HG03039 (cell line): ENCODE data around the gene DUSP15.
"Not testable (repeated sequence)": the region's sequence is repeated elsewhere in the genome, so short reads cannot be mapped to it uniquely, and the experiment has no call there.

Experiments used
- ATAC-seq: cut with Tn5 transposase; IDR thresholded peaks from one replicate; pipeline ENCODE4 v1.9.1; 2021; ENCODE audit warnings: mild to moderate bottlenecking, moderate library complexity; ENCODE audit not compliant: unreplicated experiment

Gene DUSP15, protein sequence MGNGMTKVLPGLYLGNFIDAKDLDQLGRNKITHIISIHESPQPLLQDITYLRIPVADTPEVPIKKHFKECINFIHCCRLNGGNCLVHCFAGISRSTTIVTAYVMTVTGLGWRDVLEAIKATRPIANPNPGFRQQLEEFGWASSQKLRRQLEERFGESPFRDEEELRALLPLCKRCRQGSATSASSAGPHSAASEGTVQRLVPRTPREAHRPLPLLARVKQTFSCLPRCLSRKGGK

DNA sequence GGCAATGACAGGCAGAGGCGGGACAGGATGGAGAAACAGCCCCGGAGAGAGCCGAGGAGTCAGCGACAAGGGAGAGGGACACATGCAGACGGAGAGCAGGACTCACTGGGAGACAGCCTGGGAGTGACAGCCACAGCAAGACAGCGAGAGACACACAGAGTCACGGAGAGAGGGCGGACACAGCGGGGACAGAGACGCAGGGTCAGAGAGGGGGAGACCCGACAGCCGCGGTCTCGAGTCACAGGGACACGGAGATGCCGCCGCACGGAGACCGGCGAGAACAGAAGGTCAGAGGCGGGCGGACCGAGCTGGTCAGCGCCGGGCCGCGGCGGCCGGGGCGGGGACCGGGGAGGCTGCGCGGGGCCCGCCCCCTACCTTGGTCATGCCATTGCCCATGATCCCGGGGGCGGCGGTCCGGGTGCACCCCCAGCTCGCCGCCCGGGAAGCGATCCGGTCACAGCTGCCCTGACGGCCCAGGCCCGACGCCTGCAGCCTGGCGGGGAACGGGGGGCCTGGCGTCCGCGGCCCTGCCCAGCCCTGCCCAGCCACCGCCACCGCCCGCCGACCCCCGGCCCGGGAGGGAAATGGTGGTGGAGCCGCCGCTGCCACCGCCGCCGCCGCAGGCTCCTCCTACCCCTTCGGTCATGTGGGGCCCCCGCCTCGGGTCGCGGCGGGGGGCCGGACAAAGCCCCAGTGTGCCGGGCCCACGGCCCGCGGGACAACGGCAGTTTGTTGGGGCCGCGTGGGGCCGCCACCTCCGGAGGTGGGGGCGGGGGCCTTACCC is at the start of gene DUSP15, which contains the start of gene TTLL9:
Gene DUSP15, minus strand, starts transcription at position 586 of the 784 bp plus-strand sequence. Its CDS starts 190 bp downstream, at position 396.
Gene TTLL9, plus strand, starts transcription at position 693 of the 784 bp plus-strand sequence. CDS start 493 bp downstream, outside the sequence.
- no peak for ATAC-seq

DNA sequence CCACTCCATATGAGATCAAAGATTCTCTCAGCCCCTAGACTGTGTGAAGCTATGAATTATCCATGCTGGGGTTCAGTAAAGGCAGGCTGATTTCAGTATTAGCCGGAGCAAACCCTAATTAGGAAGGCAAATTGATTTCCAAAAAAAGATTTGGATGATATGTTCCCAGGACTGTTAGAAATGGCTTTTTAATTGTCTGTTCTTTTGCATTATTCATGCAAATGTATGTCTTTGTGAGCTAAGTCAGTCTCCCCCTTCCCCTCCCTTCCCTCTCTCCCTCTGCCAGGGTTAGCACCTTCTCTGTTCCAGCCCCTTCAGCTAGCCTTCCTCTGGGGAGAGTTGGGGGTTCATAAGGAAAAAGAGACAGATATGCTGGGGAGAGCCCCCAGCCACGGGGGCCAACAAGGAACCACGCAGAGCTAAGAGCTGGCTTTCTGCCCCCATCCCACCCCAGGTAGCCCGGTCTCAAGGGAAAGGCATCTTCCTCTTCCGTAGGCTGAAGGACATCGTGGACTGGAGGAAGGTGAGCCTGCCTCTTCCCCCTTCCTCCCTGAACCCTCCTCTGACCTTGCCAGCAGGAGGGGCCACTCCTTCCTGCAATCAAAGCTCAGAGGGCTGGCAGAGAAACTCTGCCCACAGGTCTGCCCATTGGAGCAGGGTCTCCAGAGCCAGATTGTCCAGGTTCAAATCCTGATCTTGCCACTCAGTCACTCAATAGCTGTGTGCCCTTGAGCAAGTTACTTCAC is 49.3 kb upstream of the DUSP15 start:
- no peak for ATAC-seq

DNA sequence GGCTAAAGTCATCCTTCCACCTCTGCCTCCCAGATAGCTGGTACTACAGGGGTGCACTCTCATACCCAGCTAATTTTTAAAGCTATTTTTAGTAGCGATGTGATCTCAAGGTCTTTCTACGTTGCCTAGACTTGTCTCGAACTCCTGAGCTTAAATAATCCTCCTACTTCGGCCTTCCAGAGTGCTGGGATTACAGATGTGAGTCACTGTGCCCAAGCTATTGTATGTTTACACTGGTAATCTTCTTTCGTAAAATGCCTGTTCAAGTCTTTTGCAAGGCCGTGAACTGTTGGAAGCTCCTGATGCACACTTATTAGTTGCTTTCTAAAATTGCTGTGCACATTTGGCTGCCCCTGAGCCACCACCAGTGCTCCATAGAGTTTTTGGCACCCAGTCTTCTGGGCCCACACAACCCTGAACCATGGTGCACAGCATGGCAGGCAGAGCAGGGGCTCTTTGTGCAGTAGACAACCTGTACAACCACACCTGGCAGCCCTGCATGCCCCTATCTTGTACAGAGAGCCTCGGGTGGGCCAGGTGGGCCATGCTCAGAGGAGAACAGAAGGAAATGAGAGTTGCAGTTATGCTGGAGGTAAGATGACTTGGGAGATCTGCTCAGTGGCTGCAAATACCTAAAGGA is 48.3 kb upstream of the DUSP15 start:
- ATAC-seq = no peak

DNA sequence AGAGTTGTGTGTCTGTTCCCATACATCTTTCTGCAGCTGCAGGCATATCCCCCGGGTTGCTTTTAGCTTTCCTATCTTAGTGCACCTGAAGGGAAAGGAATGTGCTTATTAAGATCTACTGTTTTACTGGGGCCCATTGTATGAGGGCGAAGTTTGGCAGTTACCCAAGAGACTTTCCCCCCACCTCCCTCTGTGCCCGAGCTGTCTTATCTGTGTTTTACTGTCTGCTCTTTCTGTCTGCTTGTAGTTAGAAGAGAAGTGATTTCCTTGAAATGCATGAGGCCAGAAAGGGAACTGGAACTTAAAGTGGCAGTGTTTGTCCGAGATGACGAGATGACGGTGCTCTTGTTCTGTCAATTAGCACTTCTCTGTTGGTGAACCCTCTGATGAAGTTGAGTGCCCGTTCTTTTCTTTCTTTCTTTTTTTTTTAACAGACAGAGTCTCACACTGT is 47.7 kb upstream of the DUSP15 start:
- not testable (repeated sequence) for ATAC-seq

DNA sequence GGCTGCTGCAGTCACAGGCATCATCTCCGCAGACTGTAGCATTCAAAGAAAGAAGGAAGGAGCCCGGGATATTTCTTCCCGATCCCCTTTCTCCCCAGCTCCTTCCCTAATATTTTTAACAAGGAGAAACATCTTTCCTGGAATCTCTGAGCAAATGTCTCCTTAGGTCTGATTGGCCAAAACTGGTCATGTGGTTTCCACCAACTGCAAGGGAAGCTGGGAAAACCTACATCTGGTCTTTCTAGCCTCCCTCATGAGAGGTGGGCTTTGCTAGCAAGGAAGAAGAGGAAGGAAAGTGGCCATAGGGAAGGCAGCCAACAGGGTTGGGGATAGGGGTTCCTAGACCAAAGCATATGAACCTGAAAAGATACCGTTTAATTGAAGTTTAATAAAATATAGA is 46.4 kb upstream of the DUSP15 start:
- no peak for ATAC-seq

DNA sequence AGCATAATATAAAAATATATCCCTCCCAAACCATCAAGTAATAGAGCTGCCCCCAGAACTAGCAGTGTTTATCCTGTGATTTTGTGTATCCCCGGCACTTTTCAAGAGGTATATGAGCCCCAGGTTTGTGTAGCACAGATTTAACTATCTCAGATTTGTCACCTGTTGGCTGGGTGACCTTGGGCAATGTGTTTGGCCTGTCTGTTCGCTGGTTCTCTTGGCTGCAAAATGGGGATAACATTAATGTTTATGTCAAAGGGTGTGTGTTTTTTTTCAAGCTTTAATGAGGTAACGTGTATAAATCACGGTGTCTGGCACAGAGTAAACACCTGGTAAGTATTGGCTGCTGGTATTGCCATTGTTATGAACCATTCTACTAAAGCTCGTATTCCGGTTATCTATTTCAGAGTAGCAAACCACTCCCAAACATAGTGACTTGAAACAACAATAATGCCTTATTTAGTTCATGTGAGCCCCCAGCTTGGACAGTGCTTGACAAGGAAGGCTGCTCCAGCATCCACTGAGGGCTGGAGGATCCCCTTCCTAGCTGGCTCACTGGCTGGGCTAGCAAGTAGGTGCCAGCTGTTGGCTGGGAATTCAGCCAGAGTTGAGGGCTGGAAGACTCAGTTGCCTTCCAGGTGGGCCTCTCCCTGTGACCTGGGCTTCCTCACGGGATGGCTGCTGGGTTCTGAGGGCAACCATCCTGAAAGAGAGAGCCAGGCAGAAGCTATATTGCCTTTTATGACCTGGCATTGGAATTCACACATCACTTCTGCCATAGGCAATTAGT is 45.4 kb upstream of the DUSP15 start:
- no peak for ATAC-seq

DNA sequence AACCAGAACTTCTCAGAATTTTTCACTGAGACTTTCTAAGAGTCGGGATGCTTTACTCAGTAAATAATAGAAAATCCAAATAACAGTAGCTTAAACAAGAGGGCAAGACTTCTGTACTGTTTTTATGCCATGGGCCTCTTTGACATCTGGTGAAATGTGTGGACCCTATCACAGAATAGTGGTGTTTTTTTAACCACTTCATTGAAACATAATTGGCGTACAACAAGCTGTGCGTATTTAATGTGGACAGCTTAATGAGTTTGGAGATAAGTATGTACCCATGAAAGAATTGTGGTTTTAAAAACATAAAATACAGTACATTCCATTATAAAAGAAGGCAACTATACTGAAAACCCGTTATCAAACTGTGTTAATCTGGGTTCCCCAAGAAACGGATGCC is 43.8 kb upstream of the DUSP15 start:
- no peak for ATAC-seq

DNA sequence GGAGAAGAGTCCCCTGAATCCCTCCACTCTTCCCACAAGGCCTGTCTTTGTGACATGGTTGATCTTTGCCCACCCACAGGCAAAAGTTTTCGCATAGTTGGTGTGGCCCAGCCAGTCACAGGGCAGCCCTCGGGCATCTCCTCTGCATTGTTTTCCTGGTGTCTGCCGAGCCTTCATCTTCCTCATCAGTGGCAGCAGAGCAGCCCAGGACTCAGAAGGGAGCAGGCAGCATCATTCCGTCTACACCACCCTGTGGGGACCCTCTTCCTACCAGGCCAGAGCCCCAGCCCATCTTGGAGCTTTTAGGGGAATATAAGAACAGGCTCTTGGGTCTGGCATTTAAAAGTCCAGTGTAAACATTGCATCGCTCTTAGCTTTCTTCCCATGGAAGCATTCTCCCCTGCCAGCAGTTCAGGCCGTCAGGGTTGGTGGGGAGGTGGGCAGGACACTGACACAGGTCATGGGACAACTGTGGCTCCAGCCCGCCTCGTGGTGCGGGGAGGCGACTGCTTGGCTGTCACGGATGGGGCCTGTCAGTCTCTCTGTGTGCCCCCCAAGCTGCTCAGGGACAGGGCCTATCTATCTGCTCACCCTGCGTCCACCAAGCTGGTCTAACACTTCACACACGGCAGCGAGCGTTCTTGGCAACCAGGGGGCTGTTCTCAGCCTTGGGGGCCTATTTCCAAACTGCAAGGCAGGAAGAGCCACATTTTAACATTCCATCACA is 43.3 kb upstream of the DUSP15 start:
- ATAC-seq = no peak

DNA sequence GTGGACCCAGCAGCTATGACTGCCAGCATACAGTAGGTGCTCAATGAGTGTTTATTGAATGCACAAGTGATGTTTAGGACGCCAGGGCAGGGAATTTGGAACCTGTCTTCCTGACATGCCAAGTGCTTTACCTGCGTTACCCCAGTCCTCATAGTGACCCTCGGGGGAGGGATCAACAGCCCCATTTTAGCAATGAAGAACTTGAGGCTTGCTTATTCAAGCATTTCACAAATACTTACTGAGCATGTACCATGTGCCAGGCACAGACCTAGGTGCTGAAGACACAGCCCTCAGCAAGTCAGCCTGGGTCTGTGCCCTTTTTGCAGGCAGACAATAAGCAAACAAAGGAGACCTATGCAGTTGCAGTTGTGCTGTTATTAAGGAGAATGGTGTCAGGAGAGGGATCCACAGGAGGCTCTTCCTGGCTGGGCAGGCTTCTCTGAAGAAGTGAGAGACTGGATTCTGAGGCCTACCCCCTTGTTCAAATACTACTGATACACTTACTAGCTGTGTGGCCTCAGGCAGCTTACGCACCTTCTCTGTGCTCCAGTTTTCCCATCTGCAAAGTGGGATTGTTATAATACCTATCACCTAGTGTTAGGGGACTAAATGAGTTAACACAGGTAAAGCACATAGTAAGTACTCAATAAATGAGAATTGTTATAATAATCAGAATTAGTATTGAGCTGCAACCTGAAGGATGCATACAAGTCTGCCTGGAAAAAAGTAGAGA is 39.9 kb upstream of the DUSP15 start:
- no peak for ATAC-seq

DNA sequence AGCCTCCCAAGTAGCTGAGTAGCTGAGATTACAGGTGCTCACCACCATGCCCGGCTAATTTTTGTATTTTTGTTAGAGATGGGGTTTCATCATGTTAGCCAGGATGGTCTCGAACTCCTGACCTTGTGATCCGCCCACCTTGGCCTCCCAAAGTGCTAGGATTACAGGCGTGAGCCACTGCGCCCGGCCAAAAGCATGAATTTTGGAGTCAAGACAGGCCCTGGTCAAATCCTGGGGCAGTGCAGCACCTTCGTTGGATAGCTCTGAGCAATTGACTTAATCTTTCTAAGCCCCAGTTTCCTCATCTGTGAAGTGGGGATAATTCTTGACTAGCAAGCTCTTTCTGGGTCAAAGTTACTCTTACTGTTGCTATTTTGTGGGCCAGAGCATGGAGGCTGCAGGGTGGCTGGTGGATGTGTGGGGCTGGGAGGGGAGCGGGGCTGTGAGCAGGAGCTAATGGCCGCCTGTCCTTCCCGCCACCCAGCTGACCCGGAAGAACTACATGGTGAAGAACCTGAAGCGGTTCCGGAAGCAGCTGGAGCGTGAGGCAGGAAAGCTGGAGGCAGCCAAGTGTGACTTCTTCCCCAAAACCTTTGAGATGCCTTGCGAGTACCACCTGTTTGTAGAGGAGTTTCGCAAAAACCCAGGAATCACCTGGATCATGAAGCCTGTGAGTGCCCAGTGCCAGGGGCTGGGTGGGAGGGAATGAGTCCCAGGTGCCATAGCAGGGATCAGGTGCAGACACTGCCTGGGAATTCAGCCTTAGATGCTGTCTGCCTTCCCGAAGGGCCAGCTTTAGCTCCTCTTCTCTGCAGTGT is 39.1 kb upstream of the DUSP15 start:
- ATAC-seq = no peak

DNA sequence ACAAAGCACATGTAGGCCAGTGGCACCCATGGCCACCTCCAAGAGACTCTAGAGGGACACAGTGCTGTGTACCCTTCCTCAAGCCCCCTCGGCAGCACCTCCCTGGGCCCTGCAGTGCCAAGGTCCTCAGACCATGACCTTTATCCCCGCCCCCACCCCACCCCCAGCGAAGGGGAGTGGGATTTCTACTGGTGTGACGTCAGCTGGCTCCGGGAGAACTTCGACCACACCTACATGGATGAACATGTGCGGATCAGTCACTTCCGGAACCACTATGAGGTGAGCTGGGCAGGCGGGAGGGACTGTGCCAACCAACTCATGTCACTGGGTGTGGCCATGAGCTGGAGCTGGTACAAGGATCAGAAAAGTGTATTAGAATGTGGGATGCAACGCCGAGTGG is 38.1 kb upstream of the DUSP15 start:
- no peak for ATAC-seq

DNA sequence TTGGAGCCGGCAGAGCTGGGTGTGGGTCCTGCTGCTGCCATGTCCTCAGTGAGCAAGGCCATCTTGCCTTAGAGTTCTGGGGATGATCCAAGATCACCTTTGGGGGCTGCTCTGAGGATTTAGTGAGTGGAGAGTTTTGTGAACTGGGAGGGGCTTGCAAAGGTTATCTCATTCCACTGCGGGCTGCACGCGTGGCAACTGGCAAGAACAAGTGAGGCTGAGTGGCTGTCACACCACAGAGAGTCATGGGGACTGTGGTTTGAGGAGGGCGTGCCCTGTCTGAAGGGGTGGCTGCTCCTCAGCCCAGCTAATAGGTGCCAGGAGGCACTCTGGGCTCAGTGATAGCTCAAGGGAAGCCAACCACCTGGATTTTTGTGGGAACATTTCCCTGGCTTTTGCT is 37.7 kb upstream of the DUSP15 start:
- ATAC-seq = no peak

DNA sequence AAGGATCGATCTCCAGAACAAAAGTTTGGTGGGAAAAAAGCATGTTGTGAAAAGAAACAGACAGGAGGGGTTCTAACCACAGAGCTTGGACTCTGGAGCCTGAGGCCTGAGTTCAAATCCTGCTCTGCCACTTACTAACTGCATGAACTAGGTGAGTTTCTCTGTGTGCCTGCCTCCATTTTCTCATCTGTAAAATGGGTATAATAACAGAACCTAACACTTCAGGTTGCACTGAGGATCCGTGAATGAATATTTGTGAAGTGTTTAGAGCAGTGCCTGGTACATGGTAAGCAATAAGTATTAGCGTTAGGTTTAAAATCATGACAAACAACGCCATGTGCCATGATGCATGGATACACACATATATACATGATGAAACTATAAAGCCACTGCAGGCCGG is 36.7 kb upstream of the DUSP15 start:
- ATAC-seq = no peak

DNA sequence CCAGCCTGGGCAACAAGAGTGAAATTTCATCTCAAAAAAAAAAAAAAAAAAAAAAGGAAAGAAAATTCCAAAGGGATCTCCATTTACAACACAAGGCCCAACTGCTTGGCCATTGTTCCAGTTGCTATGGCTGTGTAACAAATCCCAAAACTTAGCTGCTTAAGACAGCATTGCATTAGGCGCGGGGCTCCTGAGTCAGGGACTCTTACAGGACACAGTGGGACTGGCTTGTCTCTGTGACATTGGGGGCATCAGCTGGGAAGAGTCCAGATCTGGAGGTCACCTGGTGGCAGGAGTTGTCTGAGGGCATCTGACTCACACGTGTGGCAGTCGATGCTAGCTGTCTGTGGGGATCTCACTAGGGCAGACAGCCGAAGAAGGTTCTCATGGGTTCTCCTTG is 35.7 kb upstream of the DUSP15 start:
- no peak for ATAC-seq

DNA sequence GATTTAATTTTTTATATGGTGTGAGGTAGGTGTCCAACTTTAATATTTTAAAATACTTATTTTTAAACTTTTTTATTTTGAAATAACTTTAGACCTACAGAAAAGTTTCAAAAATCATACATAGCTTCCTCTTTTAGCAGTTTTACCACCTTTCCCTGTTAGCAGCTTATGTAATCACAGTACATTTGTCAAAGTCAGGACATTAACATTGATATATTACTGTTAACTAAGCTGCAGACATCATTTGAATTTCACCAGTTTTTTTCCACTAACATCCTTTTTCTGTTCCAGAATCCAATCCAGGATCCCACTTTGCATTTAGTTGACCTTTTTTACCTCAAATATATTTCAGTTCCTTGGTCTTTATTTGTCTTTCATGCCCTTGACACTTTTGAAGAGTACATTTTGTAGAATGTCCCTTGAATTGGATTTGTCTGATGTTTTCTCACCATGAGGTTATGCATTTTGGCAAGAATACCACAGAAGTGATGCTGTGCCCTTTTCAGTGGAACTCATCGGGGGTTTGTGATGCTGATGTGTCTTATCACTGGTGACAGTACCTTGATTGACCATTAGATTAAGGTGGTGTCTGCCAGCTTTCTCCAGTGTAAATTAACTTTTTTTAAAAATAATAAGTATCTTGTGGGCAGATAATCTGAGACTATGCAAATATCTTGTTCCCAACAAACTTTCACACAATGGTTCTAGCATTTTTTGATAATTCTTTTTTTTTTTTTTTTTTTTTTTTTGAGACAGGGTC is 33.5 kb upstream of the DUSP15 start:
- ATAC-seq = no peak

DNA sequence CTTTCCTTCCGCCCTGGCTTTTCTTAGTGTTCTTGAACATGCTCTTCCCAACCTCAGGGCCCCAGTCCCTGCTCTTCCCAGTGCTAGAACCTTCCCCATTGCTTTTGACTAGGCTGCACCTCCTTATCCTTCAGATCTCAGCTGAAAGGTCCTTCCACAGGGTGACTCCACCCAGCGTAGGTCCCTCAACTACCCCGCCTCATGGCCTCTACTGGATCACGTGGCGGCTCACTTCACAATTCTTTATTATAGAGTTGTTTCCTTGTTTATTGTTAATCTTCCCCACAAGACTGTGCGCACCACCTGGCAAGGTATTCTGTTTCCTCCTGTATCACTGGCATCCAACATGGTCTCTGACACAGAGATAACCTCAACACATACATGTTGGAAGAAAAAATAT is 31.3 kb upstream of the DUSP15 start:
- ATAC-seq = no peak

DNA sequence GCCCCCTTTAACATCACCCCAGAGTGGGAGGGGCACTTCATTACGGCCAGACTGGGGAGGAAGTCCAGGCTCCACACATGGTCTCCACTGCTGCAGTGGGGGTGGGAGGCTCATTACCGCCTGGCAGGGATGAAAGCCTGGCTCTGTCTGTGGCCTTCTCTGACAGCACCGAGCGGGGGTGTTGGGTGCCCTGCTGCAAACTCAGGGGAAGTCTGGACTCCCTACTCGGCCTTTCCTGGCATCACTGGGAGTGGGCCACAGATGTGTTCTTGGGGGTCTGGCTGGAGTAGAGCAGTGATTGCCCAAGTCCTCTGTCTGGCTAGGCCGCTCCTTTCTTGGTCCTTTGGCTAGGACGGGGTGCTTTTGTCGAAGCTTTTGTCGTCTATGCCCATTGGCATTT is 27.2 kb upstream of the DUSP15 start:
- ATAC-seq = no peak
